ENCODE measurements around the gene GNAI1.
A peak's percentile ranks its signal among the peaks of the same experiment; 100 is the strongest.

The GNAI1 gene

DNA sequence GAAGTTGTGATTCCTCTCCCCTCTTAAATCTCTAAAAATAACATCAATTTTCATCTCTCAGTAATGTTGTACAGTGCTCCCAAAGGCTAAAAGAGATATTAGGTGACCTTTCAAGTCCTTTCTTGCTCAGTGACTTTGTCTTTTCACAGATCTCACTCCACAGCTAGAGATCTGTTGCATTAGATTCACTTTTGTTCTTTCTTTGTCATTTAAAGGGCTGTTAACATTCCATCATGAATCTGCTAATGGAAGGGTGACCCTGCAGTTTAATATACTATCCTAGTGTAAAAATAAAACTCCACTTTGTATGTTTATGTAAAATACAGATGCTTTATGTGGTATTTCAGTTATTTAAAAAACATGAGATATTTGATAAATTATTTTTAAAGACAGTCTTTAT is 30.5 kb downstream of the GNAI1 start:
- no peak for DNase-seq

DNA sequence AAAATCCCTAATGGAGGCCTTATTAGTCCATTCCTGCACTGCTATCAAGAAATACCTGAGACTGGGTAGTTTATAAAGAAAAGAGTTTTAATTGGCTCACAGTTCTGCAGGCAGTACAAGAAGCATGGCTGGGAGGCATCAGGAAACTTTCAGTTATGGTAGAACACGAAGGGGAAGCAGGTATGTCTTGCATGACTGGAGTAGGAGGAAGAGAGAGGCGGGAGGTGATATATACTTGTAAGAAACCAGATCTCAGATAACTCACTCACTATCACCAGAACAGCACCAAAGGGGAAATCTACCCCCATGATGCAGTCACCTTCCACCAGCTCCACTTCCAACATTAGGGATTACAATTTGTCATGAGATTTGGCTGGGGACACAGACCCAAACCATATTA is 35.8 kb downstream of the GNAI1 start:
- DNase-seq: no peak

DNA sequence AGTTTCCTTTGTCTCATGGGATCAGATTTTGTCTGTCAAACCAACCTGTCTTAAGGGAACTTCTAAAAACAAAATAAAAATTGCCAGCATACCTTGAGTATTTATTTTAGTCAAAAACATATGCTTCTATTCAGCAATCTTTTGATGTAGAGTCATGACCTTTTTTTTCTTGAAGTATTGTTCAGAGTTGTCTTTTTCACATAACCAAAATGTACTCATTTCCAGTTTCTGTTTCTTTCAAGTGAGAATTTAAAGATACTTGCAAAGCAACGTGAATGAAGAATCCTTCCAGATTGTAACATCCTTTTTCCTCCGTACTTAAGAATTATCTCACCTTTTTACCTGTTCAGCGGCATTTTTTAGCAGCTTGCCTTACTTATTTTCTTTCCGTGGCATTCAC is 37.8 kb downstream of the GNAI1 start:
- DNase-seq: no peak

DNA sequence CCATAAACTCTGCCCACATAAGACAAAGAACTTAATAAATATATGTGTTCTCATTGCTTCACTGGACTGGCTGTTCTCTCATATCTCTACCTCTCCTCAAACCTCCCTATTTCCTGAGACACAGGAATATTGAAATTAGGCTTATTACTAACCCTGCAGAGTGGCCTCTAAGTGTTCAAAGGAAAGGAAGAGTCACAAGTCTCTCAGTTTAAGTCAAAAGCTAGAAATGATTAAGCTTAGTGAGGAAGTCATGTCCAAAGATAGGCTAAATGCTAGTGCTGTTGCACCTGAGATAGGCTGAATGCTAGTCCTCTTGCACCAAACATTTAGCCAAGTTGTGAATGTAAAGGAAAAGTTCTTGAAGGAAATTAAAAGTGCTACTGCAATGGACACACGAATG is 41.1 kb downstream of the GNAI1 start:
- no peak for DNase-seq

DNA sequence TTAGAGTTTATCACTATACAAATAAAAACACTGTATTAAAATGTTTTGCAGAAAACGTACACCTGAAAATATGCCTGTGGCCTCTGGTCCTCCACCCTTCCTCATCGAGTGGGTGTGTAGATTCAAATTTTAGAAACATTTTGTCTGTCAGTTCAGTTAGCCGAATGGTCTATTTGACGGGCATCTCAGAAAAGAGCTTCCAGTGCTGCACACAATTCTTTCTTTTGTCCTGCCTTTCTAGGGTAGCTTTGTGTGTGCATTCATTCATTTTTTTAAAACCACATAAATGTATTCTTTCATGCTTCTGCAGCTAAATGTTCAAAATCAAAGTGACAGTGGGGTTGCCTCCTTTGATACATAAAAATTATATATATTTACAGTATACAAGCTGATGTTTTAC is 46.8 kb downstream of the GNAI1 start:
- DNase-seq: no peak

DNA sequence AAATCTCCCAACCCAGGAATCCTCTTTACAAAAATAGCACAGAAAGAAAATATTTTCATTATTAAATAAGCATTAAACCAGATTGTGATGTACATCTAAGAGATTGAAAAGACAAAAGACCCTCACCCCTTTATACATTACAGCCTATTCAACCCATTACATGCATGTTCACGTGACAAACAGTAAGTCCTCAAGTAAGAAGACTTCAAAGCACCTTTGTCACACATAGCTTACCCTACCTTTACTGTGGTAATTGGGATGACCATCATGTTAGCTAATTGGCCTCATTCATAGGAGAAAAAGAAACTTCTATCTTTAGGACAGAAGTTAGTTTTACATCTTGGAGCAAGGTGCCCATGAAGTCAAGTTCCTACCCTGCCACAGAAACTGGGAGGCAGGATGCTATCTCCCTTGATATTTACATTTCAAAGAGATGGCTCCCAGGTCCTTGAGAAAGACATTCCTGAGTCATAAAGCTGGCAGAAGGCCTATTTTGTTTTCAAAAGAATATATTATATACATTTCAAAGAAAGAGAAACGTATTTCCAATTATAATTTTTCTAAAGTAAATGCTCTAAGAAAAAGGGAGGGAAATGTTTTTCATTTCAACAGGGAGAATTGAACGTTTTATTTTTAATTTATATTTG is 48.1 kb downstream of the GNAI1 start:
- no peak for DNase-seq

DNA sequence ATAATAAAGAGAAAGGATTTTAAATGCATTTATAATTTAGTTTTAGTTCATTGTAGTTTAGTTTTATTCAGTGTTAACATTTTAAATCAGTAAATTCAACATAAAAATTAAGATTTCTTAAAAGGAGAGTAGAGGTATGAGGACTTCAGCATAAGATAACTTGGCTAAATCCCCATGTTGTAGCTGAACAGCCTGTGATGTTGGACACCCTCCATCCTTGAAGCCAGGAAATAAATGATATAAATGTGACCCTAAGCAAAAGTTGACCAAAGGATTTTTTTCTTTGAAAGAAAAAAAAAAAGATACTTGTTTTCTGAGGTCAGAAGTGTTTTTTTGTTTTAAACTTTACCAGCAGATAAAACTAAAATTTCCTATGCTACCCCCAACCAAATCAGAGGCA is 48.7 kb downstream of the GNAI1 start:
- DNase-seq: no peak

DNA sequence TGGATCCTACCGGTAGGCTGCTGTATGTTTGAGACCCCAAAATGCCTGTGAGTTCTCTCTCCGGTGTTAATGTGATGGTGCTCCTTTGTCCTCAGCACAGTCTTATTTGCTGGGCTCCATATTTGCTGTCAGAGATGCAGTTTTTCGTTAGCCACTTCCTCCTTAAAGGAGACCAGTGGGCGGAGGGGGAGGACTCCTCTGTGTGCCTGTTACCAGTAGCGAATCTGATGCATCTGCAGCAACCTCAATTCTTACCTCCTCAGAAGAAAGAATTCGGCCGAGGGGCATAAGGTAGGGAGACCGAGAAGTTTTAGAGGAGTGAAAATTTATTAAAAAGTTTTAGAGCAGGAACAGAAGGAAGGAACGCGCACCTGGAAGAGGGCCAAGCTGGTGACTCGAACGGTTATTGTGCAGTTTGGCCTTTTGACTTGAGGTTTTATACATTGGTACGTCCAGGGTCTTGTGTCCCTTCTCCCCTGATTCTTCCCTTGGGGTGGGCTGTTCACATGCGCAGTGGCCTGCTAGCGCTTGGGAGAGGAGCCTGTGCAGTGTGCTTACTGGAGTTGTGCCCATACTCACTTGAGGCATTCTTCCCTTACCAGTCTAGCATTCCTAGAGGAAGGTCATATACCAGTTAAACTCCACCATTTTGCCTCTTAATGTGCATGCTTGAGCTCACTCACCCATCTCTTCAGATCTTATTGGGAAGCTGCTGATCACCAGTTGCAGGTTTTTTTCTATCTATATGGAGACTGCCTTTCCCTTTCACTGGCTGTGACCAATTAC is 49.5 kb downstream of the GNAI1 start:
- DNase-seq: no peak

DNA sequence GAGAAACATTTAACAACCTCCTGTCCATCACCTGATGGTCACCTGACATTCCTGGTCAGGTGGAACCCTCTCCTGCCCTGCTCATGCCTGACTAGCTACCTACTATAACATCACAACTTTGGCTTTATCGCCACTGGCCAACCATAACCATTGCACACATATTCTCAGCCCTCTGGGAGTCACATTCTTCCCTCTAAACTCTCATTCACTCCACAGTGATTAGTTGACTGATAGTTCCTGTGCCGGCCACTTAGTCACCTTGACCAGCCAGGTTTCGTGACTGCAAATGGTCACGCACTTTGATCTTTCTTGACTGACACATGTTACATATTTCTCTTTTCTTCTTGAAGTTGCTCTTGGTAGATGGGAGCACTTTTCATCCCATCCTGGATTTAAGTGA is 50.1 kb downstream of the GNAI1 start:
- no peak for DNase-seq

DNA sequence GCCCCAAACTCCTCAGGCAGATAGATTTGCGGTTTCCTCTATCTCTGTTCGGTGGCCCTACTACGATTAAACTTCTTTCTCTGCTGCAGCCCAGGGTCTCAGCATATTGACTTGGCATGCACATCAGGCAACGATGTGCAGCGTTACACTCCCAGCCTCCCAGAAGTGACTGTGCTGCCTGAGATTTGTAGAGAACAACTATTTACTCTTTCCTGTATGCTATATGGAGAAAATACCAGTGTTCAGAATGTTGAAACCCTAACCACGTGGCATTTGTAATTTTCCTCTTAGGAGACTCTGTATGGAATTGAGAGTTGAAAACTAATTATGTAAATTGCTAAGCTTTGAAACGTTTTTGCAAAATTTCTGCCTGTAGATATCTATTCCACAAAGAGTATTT is 50.9 kb downstream of the GNAI1 start:
- DNase-seq: no peak

DNA sequence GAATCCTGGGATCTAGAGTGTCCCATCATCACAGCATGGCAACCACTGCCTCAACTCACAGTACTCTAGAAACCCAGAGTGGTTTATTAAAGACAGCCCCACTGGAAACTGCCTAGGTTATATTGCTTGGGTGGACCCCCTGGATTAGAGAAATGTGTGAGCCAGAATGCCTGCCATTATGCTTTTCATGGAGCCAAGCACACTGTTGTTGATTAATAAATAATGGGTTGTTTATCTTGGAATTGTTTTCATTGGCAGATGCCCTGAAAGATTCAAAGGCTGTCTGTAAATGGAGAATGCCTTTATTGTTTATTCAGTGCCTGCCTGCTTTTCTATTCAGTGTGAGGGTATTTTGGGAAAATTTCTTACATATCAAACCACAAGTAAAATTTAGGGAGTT is 52.1 kb downstream of the GNAI1 start:
- no peak for DNase-seq

DNA sequence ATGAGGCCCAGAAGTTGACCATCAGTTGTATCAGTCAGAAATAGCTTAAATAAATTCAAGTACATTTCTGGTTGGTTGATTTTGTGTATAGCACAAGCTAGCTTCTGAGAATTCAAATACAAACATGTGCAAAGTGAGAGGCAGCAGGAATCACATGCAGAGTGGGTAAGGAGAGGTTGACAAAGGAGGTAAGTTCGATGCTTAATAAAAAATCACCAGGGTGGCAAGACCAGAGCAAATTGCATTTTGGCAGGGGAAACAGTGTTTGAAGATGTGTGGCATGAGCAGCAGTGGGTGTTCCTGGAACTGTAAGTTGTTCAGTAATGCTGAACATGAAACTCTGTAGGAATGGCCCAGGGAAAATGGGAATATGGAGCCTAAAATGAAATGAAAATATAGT is 52.6 kb downstream of the GNAI1 start:
- no peak for DNase-seq

DNA sequence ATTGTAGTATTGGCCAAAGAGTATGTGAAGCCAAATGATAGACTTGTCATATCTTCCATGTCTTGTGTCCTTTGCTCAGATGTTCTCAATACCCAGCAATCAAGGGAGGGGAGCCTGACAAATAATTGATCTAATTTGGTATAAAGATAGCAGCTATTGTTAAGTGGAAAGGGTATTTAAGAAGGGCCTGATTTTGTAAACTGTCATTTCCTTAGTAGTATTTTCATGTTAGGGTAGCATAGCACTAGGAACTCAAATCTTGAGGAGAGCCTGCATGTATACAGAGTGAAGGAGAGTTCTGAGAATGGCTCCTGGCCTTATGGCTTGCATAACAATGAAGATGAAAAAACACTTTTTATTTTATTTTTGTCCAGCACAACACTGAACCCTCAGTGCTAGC is 53.1 kb downstream of the GNAI1 start:
- DNase-seq: no peak

DNA sequence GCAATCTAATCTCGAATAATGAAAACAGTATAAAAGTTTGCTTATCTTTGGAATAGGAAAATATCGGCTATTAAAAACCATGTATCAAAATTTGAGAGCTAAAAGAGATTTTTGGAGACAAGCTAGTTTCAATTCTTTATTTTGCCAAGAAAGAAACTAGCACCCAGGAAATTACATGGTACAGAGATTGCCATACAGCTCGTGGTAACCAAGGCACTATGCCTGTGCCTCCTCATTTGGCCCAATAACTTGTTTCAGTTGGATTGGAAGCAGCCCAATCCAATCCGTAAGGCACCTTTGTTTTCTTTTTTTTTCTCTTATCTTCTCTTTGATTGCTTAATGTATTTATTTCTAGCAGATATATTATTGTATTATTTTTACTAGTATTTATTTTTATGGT is 55.0 kb downstream of the GNAI1 start:
- no peak for DNase-seq

DNA sequence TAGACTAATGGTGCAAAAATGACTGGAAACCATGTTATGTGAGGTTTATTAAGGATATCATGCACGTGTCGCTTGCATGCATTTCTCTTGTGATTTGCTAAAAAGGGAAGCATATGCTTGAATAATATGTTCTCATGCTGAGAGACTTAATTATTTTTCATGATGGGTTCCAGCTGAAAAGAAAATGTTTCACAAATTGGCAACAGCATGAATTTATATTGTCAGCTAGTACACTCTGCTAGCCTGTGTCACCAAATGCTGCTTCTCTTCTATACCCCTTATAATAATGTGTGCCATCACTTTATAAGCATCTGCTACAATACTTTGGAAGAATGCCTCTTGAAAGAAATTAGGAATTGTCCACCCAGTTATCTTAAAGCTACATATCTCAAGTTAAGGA is 63.0 kb downstream of the GNAI1 start:
- DNase-seq: no peak

DNA sequence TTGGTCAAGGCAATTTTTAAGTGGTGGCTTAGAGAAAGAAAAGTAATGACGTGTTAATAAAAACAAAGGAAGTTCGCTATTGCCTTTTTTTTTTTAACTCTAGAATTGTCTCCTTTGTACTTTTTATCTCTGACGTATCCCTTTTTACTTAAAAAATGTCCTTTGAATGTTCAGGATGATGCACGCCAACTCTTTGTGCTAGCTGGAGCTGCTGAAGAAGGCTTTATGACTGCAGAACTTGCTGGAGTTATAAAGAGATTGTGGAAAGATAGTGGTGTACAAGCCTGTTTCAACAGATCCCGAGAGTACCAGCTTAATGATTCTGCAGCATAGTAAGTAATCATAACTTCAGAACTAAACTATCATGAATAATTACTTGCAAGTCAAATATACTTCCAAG is 64.4 kb downstream of the GNAI1 start:
- DNase-seq: no peak

DNA sequence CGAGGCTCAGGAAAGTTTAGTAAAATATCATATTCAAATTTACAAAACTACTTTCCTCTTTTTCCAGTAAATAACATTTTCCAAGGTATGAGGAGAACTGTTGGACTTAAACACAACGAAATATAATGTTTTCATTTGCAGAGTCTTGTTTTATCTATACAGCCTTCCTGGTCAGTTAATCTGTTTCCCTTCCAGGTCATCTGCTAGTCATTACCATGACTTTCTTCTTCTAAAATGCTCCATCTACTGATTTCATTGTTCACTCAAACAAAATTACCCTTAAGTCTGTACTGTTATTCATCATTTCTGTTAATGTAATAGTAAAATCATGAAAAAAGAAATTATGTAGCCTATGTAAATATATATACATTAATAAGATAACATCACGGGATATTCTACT is 69.8 kb downstream of the GNAI1 start:
- no peak for DNase-seq

DNA sequence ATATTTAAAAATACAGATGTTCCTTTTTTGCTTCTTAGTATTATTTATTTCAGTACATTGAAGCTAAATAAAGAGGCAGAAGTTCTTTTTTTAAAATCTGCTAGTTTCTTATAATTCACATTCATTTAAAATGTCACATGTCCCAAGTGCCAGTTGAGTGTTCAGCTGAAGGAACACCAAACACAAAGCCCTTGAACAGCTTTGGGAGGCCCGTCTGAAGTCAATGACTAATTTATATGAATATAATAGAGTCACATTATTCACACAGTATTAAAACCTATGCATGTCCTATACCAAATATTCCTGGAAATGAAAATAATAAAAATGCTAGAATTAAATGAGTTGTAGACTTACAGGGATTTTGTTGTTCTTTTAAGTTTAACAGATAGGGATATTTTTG is 70.3 kb downstream of the GNAI1 start:
- no peak for DNase-seq

DNA sequence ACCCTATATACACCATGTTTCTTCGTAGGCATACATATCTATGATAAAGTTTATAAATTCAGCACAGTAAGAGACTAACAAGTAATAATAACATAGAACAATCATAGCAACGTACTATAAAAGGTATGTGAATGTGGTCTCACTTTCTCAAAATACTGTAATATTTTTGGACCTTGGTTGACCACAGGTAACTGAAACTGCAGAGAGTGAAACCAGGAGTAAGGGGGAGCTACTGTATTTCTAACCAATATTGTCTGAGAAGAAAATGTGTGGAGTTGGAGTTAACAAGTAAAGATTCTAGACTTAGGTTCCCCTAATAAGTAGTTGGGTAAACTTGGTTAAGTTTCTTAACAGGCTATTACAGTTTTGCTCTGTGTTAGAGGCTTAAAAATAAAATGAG is 72.1 kb downstream of the GNAI1 start:
- DNase-seq: no peak

DNA sequence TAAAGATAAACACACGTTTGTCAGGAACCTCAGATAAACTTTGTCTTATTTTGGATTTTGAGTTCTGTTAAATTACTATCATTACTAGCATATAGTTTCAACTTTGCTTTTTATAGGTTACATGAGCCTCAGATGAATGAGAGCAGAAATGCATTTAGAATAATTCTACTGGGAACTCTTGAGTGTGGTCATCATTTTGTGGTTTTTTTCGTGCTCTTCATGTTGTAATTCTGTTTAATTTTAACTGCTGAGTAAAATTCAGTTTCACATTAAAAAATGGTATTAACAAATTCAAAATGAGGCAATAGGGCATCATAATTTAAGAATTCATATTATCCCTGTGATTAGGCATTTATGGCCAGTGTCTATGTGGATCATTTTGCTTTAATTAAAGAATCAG is 72.9 kb downstream of the GNAI1 start:
- DNase-seq: no peak

DNA sequence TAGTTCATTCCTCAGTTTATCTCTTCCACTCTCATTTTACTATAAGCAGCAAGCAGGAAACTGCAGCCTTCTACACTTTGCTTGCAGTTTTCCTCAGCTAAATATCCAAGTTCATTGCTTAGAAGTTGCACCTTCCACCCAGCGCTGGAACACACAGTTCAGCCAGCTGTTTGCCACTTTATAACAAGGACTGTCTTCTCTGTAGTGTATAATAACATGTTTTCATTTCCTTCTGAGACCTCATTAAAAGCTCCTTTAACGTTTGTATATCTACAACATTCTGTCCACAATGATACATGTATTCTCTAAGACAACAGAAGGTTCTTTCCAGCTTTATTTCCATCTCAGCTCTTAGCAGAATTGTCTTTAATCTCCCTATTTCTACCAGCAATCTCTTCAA is 74.1 kb downstream of the GNAI1 start:
- no peak for DNase-seq

DNA sequence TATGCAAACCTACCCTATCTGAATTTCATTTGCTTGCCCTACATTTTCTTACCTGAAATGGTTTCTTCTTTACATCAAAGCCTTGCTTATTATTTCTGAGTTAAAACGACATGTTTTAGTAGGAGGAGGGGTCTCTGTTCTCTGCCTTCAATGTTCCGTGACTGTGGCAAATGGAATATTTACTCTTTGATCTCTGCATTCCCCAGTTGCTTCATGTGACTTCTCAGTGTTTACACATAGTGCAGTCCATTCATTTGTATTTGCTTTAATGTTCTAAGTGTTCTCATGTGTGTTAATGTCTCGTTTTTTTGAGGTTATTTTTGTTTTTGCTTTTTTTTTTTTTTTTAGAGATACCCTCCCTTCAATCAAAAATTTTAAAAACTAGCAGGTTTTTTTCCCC is 75.8 kb downstream of the GNAI1 start:
- DNase-seq: peak; percentile 29

DNA sequence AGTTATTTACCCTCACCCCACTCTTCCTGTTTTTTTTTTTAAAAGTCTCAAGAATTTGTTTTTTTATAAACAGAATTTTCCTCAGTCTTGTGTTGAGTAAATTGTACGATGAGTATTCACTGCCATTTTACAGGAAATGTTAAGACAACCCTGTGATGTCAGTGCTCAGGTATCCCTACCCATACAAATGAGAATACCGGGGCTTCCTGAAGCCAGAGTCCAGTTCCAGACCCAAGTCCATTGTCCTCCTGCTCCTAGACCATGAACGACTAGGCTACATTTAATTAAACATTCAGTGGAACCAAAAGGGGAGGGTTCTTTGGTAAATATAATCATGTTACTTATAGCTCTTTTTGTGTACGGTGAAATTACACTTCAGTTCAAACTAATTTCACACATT is 79.2 kb downstream of the GNAI1 start:
- no peak for DNase-seq

DNA sequence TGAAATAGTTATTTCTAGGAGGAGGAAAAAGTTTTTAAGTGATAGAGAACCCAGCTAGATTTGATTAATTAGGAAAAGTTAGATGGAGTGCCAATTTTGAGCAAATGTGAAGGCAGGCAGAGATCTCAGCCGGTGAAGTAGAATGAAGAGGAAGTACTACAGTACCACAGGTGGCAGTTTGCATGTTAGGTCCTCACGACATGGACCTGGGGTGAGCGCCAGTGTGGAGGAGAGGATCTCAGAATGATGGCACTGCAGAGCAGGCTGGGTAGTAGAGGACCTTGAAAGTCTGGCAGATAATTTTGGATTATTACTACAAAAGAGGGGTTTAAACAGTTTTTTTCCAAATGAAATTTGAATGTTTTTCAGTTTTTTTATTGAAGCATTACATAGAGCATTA is 81.1 kb downstream of the GNAI1 start:
- DNase-seq: no peak
